Coronary artery (tissue), 2 donors: ENCODE data around the gene MEF2B.

Source experiments
- DNase-seq: peaks from one replicate; pipeline ENCODE4 v3.0.0-alpha.2; 2017; ENCODE audit warnings: low spot score
- H3K27ac ChIP-seq, 2 donors: fragments of 200-600 bp; sonication (generic); one replicate each; pipeline ENCODE4 v1.5.1; 2016 to 2019
- H3K4me3 ChIP-seq: fragments of 200-600 bp; sonication (generic); 2 replicates; pipeline ENCODE4 v1.5.1; 2016; ENCODE audit warnings: mild to moderate bottlenecking, moderate library complexity
- TF ChIP-seq, protein P1 (sequence below): fragments of 200-600 bp; sonication (generic); IDR thresholded peaks from one replicate; pipeline ENCODE4 v1.5.1; 2019; ENCODE audit warnings: antibody characterized with exemption

The MEF2B gene

DNA sequence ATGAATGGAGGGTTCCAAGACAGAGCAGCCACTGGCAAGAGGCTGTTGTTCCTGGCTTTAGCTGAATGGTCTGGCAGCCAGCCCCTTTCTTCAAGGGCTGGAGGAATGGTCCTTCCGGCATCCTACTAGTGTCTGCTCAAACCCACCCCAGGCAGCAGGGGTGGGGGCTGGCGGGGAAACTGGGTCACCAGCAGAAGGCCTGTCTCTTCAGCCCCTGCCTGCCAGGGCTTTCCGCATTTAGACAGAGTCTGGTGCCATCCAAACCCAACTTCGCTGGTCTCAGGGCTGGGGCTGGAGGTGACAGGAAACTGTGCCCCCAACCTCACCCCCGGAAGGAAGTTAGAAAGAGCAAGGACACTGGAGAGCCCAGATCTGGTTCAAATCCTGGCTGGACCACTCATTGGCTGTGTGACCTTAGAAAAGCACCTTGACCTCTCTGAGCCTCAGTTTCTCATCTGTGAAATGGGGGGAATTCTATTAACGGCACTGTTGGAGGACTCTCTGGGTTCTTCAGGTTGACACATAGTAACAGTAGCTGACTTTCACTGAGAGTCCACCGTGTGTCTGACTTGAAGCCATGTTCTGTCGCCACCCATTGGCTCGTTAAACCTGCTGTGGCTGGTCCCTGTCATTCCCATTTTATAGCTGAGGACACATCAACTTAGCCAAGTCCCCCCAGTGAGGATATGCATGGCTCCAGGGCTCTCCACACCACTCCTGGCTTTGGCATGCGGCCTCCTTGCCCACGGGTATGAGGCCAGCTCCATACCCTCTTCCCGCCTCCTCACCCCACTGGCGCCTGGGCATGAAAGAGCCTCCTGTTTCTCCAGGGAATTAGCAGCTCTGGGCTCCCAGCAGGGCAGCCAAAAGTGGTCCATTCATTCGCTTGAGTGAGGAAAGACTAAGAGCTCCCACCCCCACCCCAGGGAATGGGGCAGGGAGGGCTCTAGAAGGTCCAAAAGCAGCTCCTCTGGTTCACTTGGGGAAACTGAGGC lies 35.6 kb upstream of the MEF2B start:
- TF ChIP-seq, protein P1, sequence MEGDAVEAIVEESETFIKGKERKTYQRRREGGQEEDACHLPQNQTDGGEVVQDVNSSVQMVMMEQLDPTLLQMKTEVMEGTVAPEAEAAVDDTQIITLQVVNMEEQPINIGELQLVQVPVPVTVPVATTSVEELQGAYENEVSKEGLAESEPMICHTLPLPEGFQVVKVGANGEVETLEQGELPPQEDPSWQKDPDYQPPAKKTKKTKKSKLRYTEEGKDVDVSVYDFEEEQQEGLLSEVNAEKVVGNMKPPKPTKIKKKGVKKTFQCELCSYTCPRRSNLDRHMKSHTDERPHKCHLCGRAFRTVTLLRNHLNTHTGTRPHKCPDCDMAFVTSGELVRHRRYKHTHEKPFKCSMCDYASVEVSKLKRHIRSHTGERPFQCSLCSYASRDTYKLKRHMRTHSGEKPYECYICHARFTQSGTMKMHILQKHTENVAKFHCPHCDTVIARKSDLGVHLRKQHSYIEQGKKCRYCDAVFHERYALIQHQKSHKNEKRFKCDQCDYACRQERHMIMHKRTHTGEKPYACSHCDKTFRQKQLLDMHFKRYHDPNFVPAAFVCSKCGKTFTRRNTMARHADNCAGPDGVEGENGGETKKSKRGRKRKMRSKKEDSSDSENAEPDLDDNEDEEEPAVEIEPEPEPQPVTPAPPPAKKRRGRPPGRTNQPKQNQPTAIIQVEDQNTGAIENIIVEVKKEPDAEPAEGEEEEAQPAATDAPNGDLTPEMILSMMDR = no peak
- DNase-seq = no peak
- Histone ChIP-seq H3K27ac (no peak overlapping the region), H3K4me3 (no peak overlapping the region)

DNA sequence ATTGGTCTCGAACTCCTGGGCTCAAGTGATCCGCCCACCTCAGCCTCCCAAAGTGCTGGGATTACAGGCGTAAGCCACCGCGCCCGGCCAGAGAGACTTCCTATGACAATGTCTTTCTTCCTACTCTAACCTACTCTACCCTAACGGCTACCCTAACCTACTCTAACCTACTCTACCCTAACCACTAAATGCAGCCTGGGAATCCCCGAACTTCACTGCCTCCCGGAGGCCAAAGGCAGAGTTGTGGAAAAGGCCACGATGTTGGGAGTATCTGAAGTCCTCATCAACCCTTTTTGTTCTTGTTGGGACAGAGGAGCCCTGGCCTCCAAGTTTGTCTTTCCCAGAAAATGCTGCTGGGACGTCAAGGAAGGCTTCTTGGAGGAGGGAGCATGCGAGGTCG lies 34.1 kb upstream of the MEF2B start:
- Histone ChIP-seq H3K27ac (no peak overlapping the region), H3K4me3 (peak overlapping the region; percentile 76)
- TF ChIP-seq, protein P1 = no peak
- DNase-seq = no peak

DNA sequence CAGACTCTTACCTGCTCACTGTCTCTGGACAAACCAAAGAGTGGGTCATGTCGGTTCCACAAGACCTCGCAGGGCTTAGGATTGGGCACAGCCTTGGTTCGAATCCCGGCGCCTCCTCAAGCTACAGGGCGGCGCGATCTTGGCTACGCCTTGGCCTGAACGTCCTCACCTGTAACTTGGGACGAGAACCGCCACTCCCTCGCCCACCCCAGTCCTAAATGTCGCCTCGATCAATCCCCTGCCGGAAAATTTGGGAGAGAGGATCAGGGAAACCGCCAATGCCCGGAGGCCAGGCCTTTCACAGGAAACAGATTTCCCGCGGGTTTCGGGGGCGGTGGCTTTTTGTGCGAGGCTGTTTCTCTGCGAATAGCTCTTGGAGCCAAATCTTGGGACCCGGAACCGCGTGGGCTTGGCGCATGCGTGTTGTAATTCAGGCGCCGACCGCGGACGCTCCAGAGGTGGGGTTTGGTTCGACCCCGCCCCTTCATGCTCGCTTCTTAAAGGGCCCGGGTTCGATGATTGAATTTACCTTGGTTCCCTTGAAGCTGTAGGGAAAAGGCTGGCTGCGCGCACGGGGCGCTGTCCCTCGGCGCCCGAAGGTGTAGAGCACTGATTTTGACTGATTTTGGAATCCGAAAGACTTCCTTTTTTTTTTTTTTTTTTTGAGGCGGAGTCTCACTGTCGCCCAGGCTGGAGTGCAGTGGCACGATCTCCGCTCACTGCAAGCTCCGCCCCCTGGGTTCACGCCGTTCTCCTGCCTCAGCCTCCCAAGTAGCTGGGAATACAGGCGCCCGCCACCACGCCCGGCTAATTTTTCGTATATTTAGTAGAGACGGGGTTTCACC lies 33.2 kb upstream of the MEF2B start, which contains the start of gene NR2C2AP:
NR2C2AP (minus strand) TSS at position 403 of the 845 bp plus-strand sequence; CDS start at position 49, 354 bp downstream.
- TF ChIP-seq, protein P1 = no peak
- peak within 1 kb of the TSS; percentile 76 for H3K4me3 ChIP-seq
- peak within 1 kb of the TSS; percentile 60 to 79 for H3K27ac ChIP-seq
- DNase-seq = peak; percentile 89

DNA sequence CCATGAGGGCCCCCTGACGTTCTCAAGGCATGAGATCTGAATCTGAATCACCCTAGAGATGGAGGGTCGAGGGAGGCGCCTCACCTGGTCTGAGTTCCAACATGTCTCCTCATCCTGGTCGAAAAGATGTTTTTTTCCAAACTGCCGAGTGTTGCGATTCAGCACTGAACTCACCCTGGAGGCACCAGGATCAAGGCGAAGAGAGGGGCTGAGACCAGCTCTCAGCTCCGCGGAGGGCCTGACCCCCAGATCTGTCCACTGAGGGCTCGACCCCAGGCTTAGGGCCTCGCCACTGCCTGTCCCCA lies 32.6 kb upstream of the MEF2B start:
- peak overlapping the region; percentile 60 to 79 for H3K27ac ChIP-seq
- H3K4me3 ChIP-seq = peak overlapping the region; percentile 76
- no peak for DNase-seq
- TF ChIP-seq, protein P1 = no peak

DNA sequence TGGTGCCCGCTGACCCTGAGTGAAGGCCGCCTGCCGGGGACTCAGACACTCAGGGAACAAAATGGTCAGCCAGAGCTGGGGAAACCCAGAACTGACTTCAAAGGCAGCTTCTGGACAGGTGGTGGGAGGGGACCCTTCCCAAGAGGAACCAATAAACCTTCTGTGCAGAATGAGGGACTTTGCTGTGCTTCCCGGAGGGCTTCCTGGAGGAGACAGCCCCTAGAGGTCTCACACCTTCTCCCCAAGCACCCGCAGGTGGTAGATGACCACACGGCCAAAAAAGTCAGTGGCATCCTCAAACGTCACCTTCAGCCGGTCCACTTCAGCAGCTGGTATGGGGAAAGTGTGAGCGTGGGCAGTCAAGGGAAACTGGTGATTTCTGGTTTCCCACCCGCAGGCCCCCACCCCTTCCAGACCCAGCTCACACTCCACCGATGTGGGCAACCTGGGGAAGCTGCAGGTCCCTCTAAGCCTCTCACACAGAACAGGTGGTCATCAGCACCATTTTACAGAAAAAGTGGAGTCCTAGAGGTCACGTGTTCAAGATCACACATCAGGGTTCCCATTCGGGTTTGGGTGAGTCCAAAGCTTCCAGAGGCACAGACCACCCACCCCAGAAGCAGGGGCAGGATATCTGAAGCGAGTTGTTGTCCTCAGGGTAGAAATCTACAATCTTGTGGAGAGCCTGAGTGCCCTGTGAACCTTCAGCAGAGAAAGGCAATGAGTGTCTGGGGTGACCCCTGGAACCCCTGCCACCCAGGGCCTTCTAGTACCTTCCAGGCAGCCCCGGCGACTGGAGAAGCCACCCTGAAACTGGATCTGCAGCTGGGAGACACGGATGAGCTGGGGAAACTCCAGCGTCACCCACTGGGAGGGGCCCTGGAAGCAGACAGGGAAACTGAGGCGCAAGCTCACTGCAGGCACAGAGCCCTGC lies 31.9 kb upstream of the MEF2B start:
- no peak overlapping the region for H3K27ac ChIP-seq
- TF ChIP-seq, protein P1 = no peak
- H3K4me3 ChIP-seq = peak overlapping the region; percentile 76
- DNase-seq = no peak

DNA sequence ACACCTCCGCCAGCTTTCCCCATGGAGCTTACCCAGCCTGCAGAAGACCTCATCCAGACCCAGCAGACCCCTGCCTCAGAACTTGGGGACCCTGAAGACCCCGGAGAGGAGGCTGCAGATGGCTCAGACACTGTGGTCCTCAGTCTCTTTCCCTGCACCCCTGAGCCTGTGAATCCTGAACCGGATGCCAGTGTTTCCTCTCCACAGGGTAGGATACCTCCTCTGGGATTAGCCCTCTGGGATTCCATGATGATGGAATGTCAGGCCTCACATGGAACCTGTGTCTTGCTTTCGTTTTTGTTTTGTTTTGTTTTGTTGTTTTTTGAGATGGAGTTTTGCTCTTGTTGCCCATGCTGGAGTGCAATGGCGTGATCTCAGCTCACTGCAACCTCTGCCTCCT lies 23.9 kb upstream of the MEF2B start:
- Histone ChIP-seq H3K4me3 (peak overlapping the region; percentile 81), H3K27ac (peak overlapping the region in 1 of 2 donors; percentile 17)
- no peak for DNase-seq
- TF ChIP-seq, protein P1 = no peak
